ENCODE results near the gene SLC35E2B.
"Not testable (repeated sequence)": the region's sequence is repeated elsewhere in the genome, so short reads cannot be mapped to it uniquely, and the experiment has no call there.

DNA sequence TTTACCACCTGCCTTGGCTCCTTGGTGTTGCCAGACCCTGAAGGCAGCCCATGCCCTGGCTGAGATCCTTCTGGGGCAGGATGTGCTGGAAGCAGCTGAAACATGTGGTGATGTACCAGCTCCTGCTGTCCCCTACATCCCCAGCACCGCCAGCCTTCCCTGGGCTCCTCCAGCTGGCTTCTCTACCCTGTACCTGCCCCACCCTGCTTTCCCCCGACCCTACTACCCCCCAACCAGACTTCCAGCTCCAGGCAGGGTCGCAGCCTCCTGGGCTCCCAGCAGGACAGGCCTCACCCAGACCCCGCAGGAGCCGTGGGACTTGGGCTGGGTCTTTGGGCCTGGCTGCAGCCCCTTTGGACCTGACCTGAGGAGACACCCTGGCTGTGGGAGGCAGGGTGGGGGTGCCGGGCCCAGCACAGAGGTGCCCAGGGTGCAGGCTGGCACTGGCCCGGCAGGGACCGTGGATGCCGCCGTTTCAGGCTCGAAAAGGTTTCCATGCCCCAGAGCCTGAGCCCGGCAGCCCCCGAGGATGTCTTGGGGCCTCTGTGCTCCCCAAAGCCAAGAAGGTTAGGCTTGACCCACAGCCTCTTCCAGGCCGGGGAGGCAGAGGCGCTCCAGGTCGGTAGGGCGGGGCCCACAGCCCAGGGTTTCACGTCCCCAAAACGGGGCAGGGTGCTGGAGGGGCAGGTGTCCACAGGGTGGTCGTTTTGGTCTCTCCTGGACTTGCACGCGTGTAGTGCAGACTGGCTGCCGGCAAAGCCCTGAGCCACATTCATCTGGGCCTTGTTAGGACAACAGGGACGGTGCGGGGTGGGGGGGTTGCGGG is 5.0 kb upstream of the SLC35E2B start:
- TF ChIP-seq, protein P1, sequence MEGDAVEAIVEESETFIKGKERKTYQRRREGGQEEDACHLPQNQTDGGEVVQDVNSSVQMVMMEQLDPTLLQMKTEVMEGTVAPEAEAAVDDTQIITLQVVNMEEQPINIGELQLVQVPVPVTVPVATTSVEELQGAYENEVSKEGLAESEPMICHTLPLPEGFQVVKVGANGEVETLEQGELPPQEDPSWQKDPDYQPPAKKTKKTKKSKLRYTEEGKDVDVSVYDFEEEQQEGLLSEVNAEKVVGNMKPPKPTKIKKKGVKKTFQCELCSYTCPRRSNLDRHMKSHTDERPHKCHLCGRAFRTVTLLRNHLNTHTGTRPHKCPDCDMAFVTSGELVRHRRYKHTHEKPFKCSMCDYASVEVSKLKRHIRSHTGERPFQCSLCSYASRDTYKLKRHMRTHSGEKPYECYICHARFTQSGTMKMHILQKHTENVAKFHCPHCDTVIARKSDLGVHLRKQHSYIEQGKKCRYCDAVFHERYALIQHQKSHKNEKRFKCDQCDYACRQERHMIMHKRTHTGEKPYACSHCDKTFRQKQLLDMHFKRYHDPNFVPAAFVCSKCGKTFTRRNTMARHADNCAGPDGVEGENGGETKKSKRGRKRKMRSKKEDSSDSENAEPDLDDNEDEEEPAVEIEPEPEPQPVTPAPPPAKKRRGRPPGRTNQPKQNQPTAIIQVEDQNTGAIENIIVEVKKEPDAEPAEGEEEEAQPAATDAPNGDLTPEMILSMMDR (conservative IDR thresholded peaks at IDR 0.05; ENCODE audit: low read length): not testable (repeated sequence)
- not testable (repeated sequence) for TF ChIP-seq EZH2phosphoT487 (IDR thresholded peaks at IDR 0.05; ENCODE audit: borderline replicate concordance)
